Upper lobe of right lung (tissue), 1 donor: ENCODE results near the gene OVAAL. TPM values are rescaled to one million over a fixed set of nuclear protein-coding genes. Genes with fewer than 3 reads are reported as not detected.

Experiments
- ATAC-seq: fragments of 200-7000 bp; cut with Tn5 transposase; one replicate; pipeline ENCODE4 v1.9.1; 2020; ENCODE audit warnings: mild to moderate bottlenecking, moderate library complexity
- DNase-seq: peaks from one replicate; pipeline ENCODE4 v3.0.0-alpha.2; 2020
- H3K27ac ChIP-seq: fragments of 200-600 bp; one replicate; pipeline ENCODE4 v1.8.0; 2022
- H3K27me3 ChIP-seq: fragments of 200-600 bp; one replicate; pipeline ENCODE4 v1.8.0; 2022; ENCODE audit warnings: mild to moderate bottlenecking
- H3K36me3 ChIP-seq: fragments of 200-600 bp; one replicate; pipeline ENCODE4 v1.8.0; 2022
- H3K4me1 ChIP-seq: fragments of 200-600 bp; one replicate; pipeline ENCODE4 v1.8.0; 2022
- H3K4me3 ChIP-seq: fragments of 200-600 bp; one replicate; pipeline ENCODE4 v1.8.0; 2022; ENCODE audit warnings: mild to moderate bottlenecking
- H3K9me3 ChIP-seq: fragments of 200-600 bp; one replicate; pipeline ENCODE4 v1.8.0; 2022
- intact Hi-C: fragments of 100-400 bp; cut with DNase I; formaldehyde crosslinking; loops from one replicate; pipeline ENCODE4 v1.11.0; 2022
- total RNA-seq: library from RNA; stranded (reverse); fragmentation: NEBNext Ultra II Directional; extraction: Animal tissue kit (Norgen Biotek cat#: 25700); gene quantifications from one replicate; pipeline ENCODE4 v1.2.1, GENCODE V29; 2021
- TF ChIP-seq, protein P1 (sequence below): fragments of 200-600 bp; IDR thresholded peaks from one replicate; pipeline ENCODE4 v1.8.0; 2022; ENCODE audit warnings: antibody characterized with exemption
- donor health status: DM: no; HTN: yes; CAD: no; lungs with severe emphysema.

Gene OVAAL
- total RNA-seq, 1 donor from 2014 or later, result not detected

DNA sequence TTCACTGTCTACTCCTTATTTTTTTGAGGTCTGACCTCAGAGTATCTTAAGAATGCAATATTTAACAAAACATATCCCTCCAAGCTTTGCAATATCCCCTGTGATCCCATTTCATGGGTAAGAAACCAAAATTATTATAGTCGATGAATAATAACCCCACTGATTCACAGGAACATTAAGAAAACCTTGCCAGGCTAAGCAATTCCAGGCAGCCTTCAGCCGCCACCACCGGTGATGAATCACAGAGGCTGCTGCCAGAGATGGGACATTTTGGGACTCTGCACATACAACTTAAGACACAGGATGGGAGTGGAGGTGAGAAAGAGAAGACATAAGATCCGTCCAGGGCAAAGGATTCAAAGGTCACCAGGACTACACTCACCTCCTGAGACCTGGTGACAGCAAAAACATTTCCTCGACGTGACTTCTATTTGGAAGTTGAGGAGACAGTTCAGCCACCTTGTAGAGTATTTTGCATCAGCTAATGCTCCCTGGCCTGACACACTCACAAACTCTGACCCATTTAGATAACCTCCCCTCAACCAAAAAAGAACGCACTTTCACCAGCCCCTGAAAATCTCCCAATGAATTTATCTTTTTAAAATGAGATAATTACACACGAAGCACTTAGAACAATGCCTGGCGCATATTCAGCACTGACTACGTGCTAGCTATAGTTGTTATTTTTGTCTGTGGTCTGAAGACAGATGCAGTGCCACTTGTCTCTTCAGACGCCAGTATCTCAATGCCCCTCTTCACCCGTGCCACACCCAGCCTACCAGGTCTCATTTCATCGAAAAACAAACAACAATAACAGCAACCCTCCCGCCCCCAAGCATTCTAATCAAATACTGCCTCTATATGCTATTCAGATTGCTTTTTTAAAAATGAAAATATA, 17.8 kb upstream of the OVAAL start:
- Histone ChIP-seq H3K36me3 (no peaks in the 10 kb centered on the region), H3K9me3 (no peaks in the 10 kb centered on the region), H3K4me3 (no peak overlapping the region), H3K27me3 (no peaks in the 10 kb centered on the region), H3K4me1 (no peaks in the 10 kb centered on the region), H3K27ac (no peak overlapping the region)
- ATAC-seq, result no peak
- intact Hi-C loops, result no loop called here
- TF ChIP-seq, protein P1, sequence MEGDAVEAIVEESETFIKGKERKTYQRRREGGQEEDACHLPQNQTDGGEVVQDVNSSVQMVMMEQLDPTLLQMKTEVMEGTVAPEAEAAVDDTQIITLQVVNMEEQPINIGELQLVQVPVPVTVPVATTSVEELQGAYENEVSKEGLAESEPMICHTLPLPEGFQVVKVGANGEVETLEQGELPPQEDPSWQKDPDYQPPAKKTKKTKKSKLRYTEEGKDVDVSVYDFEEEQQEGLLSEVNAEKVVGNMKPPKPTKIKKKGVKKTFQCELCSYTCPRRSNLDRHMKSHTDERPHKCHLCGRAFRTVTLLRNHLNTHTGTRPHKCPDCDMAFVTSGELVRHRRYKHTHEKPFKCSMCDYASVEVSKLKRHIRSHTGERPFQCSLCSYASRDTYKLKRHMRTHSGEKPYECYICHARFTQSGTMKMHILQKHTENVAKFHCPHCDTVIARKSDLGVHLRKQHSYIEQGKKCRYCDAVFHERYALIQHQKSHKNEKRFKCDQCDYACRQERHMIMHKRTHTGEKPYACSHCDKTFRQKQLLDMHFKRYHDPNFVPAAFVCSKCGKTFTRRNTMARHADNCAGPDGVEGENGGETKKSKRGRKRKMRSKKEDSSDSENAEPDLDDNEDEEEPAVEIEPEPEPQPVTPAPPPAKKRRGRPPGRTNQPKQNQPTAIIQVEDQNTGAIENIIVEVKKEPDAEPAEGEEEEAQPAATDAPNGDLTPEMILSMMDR, result no peak
- no peak for DNase-seq

- Histone ChIP-seq H3K27ac (no peak overlapping the region), H3K4me3 (no peak overlapping the region), H3K4me1 (no peaks in the 10 kb centered on the region), H3K9me3 (no peaks in the 10 kb centered on the region), H3K27me3 (no peaks in the 10 kb centered on the region), H3K36me3 (no peaks in the 10 kb centered on the region)
- TF ChIP-seq, protein P1, result no peak
- ATAC-seq (no peak), DNase-seq (no peak)
- intact Hi-C loops, result no loop called here
Measured at GRCh38 chr1:180542113-180542837, 16.5 kb upstream of the OVAAL start.

DNA sequence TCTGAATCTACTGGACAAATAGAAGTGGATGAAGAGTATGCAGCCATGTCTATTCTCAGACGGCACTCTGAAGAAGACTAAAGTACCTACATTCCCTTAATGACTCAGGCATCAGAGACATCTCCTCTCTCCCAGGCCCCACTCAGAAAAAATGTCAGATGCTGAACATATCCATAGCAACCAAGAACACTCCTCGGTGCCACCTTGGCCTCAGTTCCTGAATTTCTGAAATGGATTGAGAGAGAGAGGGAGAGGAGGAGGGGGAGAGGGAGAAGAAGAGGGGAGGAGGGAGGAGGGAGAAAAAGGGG, 16.0 kb upstream of the OVAAL start:
- Histone ChIP-seq H3K27me3 (no peaks in the 10 kb centered on the region), H3K36me3 (no peaks in the 10 kb centered on the region), H3K4me1 (no peaks in the 10 kb centered on the region), H3K9me3 (no peaks in the 10 kb centered on the region), H3K4me3 (no peak overlapping the region), H3K27ac (no peak overlapping the region)
- TF ChIP-seq, protein P1, result no peak
- intact Hi-C loops, result no loop called here
- no peak for ATAC-seq
- no peak for DNase-seq

GRCh38 chr1:180544050-180544449, 14.7 kb upstream of the OVAAL start:
- no peak for ATAC-seq
- no peak overlapping the region for H3K4me3 ChIP-seq
- H3K27me3 ChIP-seq, result no peaks in the 10 kb centered on the region
- H3K36me3 ChIP-seq, result no peaks in the 10 kb centered on the region
- DNase-seq, result no peak
- intact Hi-C loops, result no loop called here
- no peaks in the 10 kb centered on the region for H3K9me3 ChIP-seq
- TF ChIP-seq, protein P1, result no peak
- no peaks in the 10 kb centered on the region for H3K4me1 ChIP-seq
- H3K27ac ChIP-seq, result no peak overlapping the region

- Histone ChIP-seq H3K27me3 (no peaks in the 10 kb centered on the region), H3K36me3 (no peaks in the 10 kb centered on the region), H3K9me3 (no peaks in the 10 kb centered on the region), H3K4me1 (no peaks in the 10 kb centered on the region), H3K27ac (no peak overlapping the region), H3K4me3 (no peak overlapping the region)
- TF ChIP-seq, protein P1, result no peak
- no peak for ATAC-seq
- no peak for DNase-seq
- intact Hi-C loops, result no loop called here
Measured at GRCh38 chr1:180545991-180546390, 12.8 kb upstream of the OVAAL start.
